HEK293 (cell line): ENCODE results near the gene PMM1.
A peak's percentile ranks its signal among the peaks of the same experiment; 100 is the strongest.
"Not testable (repeated sequence)": the region's sequence is repeated elsewhere in the genome, so short reads cannot be mapped to it uniquely, and the experiment has no call there.

Source experiments
- CTCF ChIA-PET: fragments of 350-600 bp; formaldehyde crosslinking; extraction: SDS; loops from one replicate; lab custom pipeline; 2021; ENCODE audit warnings: antibody characterized with exemption; lab: Yijun Ruan, JAX
- POLR2A ChIA-PET: fragments of 300-600 bp; formaldehyde crosslinking; extraction: SDS; loops from one replicate; lab custom pipeline; 2020; ENCODE audit warnings: antibody characterized with exemption, inconsistent platforms; lab: Yijun Ruan, JAX
- H3K27ac ChIP-seq: fragments of 200-500 bp; sonication (Bioruptor generic); 2 replicates; pipeline ENCODE4 v1.5.1; 2014; ENCODE audit warnings: low read depth, low read length, control low read depth, inconsistent platforms; ENCODE audit errors: extremely low read depth
- H3K36me3 ChIP-seq, 2 experiments: fragments of 200-500 bp in 1 of 2; sonication (Bioruptor generic) in 1 of 2; 1 replicate in 1 of 2; 2 replicates in 1 of 2; pipeline ENCODE4 v1.5.1; 2014 to 2017; ENCODE audit warnings: inconsistent platforms in 2 of 2, low read length in 2 of 2; ENCODE audit not compliant: control insufficient read depth in 2 of 2, insufficient read depth in 1 of 2
- H3K4me1 ChIP-seq: fragments of 200-500 bp; sonication (Bioruptor generic); 2 replicates; pipeline ENCODE4 v1.5.1; 2014; ENCODE audit warnings: mild to moderate bottlenecking, low read length, inconsistent platforms; ENCODE audit not compliant: control insufficient read depth, insufficient read depth
- H3K4me3 ChIP-seq: 2 replicates; pipeline ENCODE4 v1.5.1; 2011; ENCODE audit warnings: low read depth, mild to moderate bottlenecking, control low read depth, low read length, moderate library complexity
- H3K9me3 ChIP-seq: fragments of 200-500 bp; sonication (Bioruptor generic); 2 replicates; pipeline ENCODE4 v1.5.1; 2014; ENCODE audit warnings: low read depth, low read length, inconsistent platforms; ENCODE audit not compliant: control insufficient read depth, insufficient read depth
- SCRT2 ChIP-seq: fragments of 450-650 bp; formaldehyde crosslinking; IDR thresholded peaks from 2 replicates; pipeline ENCODE4 v1.5.1; 2016; ENCODE audit warnings: missing biosample characterization, missing genetic modification characterization
- SETDB1 ChIP-seq: IDR thresholded peaks from one replicate; pipeline ENCODE4 v1.6.1; 2017; ENCODE audit warnings: mild to moderate bottlenecking, low read length, moderate library complexity, mixed read lengths; ENCODE audit not compliant: insufficient read length
- YY1 ChIP-seq: fragments of 450-650 bp; formaldehyde crosslinking; IDR thresholded peaks from 2 replicates; pipeline ENCODE4 v1.5.1; 2018; ENCODE audit warnings: missing biosample characterization, missing genetic modification characterization
- ZNF10 ChIP-seq: fragments of 450-650 bp; formaldehyde crosslinking; IDR thresholded peaks from 2 replicates; pipeline ENCODE4 v1.5.1; 2017; ENCODE audit warnings: missing biosample characterization, missing genetic modification characterization
- ZNF114 ChIP-seq: fragments of 450-650 bp; formaldehyde crosslinking; IDR thresholded peaks from 2 replicates; pipeline ENCODE4 v1.5.0; 2017; ENCODE audit warnings: missing biosample characterization, missing genetic modification characterization
- ZNF664 ChIP-seq: fragments of 450-650 bp; formaldehyde crosslinking; IDR thresholded peaks from 2 replicates; pipeline ENCODE4 v1.5.1; 2016; ENCODE audit warnings: missing biosample characterization, missing genetic modification characterization
- TF ChIP-seq, protein P1 (sequence below): fragments of 450-650 bp; formaldehyde crosslinking; IDR thresholded peaks from 2 replicates; pipeline ENCODE4 v1.5.1; 2016; ENCODE audit warnings: missing biosample characterization, missing genetic modification characterization
- TF ChIP-seq, protein P2 (sequence below): fragments of 450-650 bp; formaldehyde crosslinking; IDR thresholded peaks from 2 replicates; pipeline ENCODE4 v1.5.1; 2016; ENCODE audit warnings: missing biosample characterization, missing genetic modification characterization
- TF ChIP-seq, protein P3 (sequence below): fragments of 450-650 bp; formaldehyde crosslinking; IDR thresholded peaks from 2 replicates; pipeline ENCODE4 v1.5.0; 2017; ENCODE audit warnings: missing biosample characterization, missing genetic modification characterization, borderline replicate concordance

PMM1 gene

GRCh38 chr22:41638124-41638523, 48.5 kb upstream of the PMM1 start:
- ChIA-PET POLR2A (interaction anchor here (1.0 to 3.2 kb wide), 2 partner anchors 15 to 17 kb away, joined by 5 to 12 read pairs; partner anchors contain the start of genes DESI1 and XRCC6), CTCF (no interaction called here)
- peaks cover 96 to 100% of the 10 kb centered on the region in 2 experiments for H3K36me3 ChIP-seq
- H3K4me3 ChIP-seq, result no peak overlapping the region
- TF ChIP-seq, protein P1, sequence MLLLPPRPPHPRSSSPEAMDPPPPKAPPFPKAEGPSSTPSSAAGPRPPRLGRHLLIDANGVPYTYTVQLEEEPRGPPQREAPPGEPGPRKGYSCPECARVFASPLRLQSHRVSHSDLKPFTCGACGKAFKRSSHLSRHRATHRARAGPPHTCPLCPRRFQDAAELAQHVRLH (tag by site-specific recombination), result no peak
- TF ChIP-seq YY1 (tag by site-specific recombination) (no peak), ZNF114 (tag by site-specific recombination) (no peak), SETDB1 (no peak)
- H3K4me1 ChIP-seq, result no peaks in the 10 kb centered on the region
- H3K27ac ChIP-seq, result no peak overlapping the region
- no peaks in the 10 kb centered on the region for H3K9me3 ChIP-seq

DNA sequence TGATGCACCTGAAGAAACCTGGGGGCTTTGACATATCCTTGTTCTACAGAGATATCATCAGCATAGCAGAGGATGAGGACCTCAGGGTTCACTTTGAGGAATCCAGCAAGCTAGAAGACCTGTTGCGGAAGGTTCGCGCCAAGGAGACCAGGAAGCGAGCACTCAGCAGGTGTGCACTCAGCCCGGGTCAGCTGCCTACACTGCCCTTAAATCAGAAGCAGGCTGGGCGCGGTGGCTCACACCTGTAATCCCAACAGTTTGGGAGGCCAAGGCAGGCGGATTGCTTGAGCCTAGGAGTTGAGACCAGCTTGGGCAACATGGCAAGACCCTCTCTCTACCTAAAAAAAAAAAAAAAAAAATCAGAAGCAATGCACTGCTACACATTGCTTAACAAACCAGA, 48.0 kb upstream of the PMM1 start:
- CTCF ChIA-PET, result interaction anchor here (0.7 kb wide), 1 partner anchor 15 kb away, joined by 3 read pairs; no protein-coding TSS in a partner anchor
- H3K36me3 ChIP-seq, result peaks cover 95 to 99% of the 10 kb centered on the region in 2 experiments
- not testable (repeated sequence) for H3K4me1 ChIP-seq, H3K27ac ChIP-seq, H3K9me3 ChIP-seq
- TF ChIP-seq SCRT2 (tag by site-specific recombination), result peak; percentile 26; the same call in 1 of the 2 replicates
- TF ChIP-seq, all 188 proteins: peak for 1; not testable (repeated sequence) for 187
- H3K4me3 ChIP-seq, result not testable (repeated sequence)
- POLR2A ChIA-PET, result interaction anchor here (0.5 to 3.2 kb wide), 2 partner anchors 13 to 16 kb away, joined by 7 to 12 read pairs; partner anchors contain the start of genes DESI1 and XRCC6

DNA sequence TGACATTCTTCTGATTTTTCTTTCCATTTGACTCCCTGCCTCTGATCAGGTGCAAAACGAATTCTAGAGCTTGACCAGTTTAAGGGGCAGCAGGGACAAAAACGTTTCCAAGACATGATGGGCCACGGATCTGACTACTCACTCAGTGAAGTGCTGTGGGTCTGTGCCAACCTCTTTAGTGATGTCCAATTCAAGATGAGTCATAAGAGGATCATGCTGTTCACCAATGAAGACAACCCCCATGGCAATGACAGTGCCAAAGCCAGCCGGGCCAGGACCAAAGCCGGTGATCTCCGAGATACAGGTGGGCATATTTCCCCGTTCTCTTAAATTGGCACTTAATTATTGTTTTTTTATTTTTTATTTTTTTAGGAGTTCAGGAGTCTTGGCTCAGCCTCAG, 46.8 kb upstream of the PMM1 start:
- H3K36me3 ChIP-seq, result peaks cover 85 to 97% of the 10 kb centered on the region in 2 experiments

DNA sequence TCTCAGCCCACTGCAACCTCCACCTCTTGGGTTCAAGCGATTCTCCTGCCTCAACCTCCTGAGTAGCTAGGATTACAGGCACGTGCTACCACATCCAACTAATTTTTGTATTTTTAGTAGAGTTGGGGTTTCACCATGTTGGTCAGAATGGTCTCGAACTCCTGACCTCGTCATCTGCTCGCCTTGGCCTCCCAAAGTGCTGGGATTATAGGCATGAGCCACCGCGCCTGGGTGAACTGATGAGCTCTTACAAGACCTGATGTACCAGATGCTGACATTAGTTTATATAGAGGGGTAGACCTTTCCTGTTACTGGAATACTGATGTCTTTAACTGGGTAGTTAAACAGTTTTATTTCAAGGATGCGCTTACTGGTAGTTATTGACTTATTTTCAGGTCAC, 45.0 kb upstream of the PMM1 start:
- TF ChIP-seq, protein P2, sequence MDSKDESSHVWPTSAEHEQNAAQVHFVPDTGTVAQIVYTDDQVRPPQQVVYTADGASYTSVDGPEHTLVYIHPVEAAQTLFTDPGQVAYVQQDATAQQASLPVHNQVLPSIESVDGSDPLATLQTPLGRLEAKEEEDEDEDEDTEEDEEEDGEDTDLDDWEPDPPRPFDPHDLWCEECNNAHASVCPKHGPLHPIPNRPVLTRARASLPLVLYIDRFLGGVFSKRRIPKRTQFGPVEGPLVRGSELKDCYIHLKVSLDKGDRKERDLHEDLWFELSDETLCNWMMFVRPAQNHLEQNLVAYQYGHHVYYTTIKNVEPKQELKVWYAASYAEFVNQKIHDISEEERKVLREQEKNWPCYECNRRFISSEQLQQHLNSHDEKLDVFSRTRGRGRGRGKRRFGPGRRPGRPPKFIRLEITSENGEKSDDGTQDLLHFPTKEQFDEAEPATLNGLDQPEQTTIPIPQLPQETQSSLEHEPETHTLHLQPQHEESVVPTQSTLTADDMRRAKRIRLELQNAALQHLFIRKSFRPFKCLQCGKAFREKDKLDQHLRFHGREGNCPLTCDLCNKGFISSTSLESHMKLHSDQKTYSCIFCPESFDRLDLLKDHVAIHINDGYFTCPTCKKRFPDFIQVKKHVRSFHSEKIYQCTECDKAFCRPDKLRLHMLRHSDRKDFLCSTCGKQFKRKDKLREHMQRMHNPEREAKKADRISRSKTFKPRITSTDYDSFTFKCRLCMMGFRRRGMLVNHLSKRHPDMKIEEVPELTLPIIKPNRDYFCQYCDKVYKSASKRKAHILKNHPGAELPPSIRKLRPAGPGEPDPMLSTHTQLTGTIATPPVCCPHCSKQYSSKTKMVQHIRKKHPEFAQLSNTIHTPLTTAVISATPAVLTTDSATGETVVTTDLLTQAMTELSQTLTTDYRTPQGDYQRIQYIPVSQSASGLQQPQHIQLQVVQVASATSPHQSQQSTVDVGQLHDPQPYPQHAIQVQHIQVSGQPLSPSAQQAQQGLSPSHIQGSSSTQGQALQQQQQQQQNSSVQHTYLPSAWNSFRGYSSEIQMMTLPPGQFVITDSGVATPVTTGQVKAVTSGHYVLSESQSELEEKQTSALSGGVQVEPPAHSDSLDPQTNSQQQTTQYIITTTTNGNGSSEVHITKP (tag by site-specific recombination), result peak; percentile 42; the same call in 1 of the 2 replicates

More for the DNA sequence above, 46.8 kb upstream of the PMM1 start:
- no peak overlapping the region for H3K4me3 ChIP-seq
- no peak overlapping the region for H3K27ac ChIP-seq
- no peak for TF ChIP-seq ZNF114 (tag by site-specific recombination)
- TF ChIP-seq, protein P3, sequence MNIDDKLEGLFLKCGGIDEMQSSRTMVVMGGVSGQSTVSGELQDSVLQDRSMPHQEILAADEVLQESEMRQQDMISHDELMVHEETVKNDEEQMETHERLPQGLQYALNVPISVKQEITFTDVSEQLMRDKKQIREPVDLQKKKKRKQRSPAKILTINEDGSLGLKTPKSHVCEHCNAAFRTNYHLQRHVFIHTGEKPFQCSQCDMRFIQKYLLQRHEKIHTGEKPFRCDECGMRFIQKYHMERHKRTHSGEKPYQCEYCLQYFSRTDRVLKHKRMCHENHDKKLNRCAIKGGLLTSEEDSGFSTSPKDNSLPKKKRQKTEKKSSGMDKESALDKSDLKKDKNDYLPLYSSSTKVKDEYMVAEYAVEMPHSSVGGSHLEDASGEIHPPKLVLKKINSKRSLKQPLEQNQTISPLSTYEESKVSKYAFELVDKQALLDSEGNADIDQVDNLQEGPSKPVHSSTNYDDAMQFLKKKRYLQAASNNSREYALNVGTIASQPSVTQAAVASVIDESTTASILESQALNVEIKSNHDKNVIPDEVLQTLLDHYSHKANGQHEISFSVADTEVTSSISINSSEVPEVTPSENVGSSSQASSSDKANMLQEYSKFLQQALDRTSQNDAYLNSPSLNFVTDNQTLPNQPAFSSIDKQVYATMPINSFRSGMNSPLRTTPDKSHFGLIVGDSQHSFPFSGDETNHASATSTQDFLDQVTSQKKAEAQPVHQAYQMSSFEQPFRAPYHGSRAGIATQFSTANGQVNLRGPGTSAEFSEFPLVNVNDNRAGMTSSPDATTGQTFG (tag by site-specific recombination), result no peak
- TF ChIP-seq ZNF10, result peak; percentile 65; the same call in 1 of the 2 replicates
- no peak for TF ChIP-seq ZNF664 (tag by site-specific recombination)
- TF ChIP-seq, all 188 proteins: peak for 1
- Histone ChIP-seq H3K9me3 (no peaks in the 10 kb centered on the region), H3K4me1 (no peaks in the 10 kb centered on the region)
- ChIA-PET CTCF (no interaction called here), POLR2A (interaction anchor here (1.1 kb wide), 1 partner anchor 15 kb away, joined by 5 read pairs; the partner anchor contains the start of gene XRCC6)

More for the DNA sequence above, 45.0 kb upstream of the PMM1 start:
- not testable (repeated sequence) for H3K9me3 ChIP-seq, H3K4me3 ChIP-seq, H3K4me1 ChIP-seq, H3K27ac ChIP-seq
- H3K36me3 ChIP-seq, result peaks cover 74 to 90% of the 10 kb centered on the region in 2 experiments
- ChIA-PET POLR2A (interaction anchor here (2.9 kb wide), 1 partner anchor 13 kb away, joined by 11 read pairs; the partner anchor contains the start of genes DESI1 and XRCC6), CTCF (interaction anchor here (0.7 to 1.5 kb wide), 3 partner anchors 33 to 481 kb away, joined by 3 read pairs; partner anchors contain the start of gene NDUFA6)
